Stimulated activated CD4-positive, alpha-beta T cell treated with anti-CD3 and anti-CD28 coated beads, Interleukin-15, amount 100 ng/mL, for 48 hours (primary cell): Measurements from ENCODE around the gene HLA-DOB.
"Not testable (repeated sequence)": the region's sequence is repeated elsewhere in the genome, so short reads cannot be mapped to it uniquely, and the experiment has no call there.

ENCODE experiments used
- DNase-seq, 2 donors: peaks; one replicate each; pipeline ENCODE4 v3.0.0-alpha.2; 2020; ENCODE audit warnings: low read depth in 2 of 2

The HLA-DOB gene

DNA sequence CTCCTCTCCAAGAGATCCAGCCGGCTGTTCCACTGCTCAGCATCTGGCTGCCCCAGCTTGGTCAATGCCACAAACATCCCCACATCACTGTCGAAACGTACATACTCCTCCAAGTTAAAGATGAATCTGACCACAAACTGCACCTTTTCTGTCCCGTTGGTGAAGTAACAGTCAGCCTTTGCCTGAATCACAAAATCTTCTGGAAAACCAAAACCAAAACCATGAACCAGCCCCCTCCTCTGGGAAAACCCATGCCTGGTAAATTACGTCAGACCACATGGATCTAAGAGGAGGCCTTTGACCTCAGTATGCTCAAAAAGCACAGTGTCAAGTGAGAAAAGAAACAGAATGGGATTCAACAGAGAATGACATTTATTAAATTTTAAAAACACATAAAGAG lies 1.7 kb downstream of the HLA-DOB start:
- no peak for DNase-seq

DNA sequence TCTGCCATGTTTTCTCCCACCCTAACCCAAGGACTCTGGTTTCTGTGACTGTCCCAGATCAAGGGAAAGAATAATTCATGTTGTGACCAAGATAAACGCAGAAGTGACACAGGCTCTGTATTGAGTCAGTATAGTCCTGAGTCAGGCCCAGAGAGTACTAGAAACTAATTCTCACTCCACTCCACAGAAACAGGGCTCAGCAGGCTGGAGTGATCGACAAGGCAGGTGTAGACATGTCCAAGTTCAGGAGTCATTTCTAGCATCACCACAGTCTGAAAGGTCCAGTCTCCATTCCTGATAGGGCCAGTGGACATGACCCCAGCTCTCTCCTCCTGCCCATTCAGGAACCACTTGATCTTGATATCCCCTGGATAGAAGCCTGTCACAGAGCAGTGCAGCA lies 2.7 kb downstream of the HLA-DOB start:
- DNase-seq: no peak

DNA sequence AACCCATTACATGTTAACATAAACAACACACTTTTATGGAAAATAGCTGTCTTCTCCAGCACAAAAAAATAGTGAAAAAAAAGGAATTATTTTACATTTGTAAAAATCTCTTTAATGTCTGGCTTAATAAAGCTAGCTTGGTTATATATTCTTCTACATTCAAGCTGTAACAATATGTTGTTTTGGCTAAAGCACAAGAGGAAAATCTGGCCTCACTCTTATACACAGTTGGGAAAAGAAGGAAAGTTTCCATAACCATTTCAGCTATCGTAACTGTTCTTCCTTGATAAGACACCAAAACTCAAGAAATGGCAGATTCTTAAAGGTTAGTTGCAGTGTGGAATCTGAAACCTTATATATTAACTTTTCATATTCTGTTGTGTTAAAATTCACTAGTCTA lies 7.6 kb downstream of the HLA-DOB start:
- no peak for DNase-seq

DNA sequence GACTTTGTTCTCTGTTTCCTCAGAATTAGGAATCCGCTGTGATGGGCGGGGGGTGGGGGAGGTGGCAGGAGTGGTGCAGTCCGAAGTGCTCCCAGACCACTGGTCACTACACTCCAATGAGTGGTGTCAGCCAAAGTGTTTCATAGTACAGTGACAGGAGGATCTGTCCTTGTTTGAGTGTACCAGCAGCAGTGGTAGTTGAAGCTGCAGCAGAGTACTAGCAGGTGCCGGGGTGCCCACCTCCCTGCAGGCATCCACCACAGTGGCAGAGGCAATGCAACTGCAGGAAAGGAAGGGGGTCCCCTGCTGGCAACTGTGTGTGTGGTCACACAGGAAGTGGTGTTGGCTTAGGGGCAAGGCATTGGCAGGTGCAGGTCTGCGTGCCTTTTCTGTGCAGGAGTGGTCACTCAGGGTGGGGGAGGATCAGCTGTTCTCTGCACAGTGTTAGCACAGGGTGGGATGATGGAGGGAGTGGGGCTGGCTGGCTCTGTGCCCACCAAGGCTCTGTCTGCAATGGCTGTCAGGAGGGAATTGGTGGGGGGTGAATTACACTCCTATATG lies 9.7 kb downstream of the HLA-DOB start:
- DNase-seq: no peak

DNA sequence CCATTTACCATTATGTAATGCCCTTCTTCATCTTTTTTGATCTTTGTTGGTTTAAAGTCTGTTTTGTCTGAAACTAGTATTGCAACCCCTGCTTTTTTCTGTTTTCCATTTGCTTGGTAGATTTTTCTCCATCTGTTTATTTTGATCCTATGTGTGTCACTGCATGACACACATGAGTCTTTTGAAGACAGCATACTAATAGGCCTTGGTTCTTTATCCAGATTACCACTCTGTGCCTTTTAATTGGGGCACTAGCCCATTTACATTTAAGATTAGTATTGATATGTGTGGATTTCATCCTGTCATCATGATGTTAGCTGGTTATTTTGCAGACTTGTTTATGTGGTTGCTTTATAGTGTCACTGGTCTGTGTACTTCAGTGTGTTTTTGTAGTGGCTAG lies 11.4 kb downstream of the HLA-DOB start:
- DNase-seq: not testable (repeated sequence)

DNA sequence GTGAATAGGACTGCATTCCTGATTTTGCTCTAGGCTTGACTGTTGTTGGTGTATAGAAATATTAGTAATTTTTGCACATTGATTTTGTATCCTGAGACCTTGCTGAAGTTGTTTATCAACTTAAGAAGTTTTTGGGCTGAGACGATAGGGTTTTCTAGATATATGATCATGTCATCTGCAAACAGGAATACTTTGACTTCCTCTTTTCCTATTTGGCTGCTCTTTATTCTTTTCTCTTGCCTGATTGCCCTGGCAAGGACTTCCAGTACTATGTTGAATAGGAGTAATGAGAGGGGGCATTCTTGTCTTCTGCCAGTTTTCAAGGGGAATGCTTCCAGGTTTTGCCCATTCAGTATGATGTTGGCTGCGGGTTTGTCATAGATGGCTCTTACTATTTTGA lies 13.4 kb downstream of the HLA-DOB start:
- DNase-seq: no peak

DNA sequence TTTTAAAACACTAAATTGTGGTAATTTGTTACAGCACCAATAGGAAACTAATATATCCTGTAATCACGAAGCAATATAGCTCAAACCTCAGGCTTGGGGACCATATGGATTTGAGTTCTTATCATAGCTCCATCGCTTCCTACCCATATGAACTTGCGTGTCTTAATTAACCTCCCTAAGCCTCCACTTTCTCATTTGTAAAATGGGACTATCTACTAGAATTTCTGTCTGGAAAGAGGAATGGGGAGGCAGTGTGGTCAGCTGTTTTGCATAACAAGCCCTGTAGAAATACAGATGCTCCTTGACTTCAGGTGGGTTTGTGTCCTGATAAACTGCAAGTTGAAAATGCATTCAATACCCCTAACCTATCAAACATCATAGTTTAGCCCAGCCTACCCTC lies 17.1 kb downstream of the HLA-DOB start:
- no peak for DNase-seq

DNA sequence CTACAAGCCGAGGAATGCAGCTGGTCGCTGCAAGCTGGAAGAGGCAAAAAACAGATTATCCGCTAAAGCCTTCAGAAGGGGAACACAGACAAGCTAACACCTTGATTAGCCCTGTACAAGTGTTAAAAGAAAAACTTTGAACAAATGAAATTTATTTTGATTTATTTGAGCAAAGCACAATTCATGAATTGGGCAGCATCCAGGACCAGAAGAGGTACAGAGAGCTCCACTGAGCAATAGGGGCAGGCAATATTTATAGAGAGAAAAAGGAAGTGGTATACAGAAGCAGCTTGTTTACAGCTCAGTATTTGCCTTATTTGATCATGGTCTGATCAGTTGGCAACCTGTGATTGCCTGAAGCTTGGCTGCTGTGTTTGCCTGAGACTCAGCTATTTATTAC lies 17.6 kb downstream of the HLA-DOB start:
- no peak for DNase-seq

DNA sequence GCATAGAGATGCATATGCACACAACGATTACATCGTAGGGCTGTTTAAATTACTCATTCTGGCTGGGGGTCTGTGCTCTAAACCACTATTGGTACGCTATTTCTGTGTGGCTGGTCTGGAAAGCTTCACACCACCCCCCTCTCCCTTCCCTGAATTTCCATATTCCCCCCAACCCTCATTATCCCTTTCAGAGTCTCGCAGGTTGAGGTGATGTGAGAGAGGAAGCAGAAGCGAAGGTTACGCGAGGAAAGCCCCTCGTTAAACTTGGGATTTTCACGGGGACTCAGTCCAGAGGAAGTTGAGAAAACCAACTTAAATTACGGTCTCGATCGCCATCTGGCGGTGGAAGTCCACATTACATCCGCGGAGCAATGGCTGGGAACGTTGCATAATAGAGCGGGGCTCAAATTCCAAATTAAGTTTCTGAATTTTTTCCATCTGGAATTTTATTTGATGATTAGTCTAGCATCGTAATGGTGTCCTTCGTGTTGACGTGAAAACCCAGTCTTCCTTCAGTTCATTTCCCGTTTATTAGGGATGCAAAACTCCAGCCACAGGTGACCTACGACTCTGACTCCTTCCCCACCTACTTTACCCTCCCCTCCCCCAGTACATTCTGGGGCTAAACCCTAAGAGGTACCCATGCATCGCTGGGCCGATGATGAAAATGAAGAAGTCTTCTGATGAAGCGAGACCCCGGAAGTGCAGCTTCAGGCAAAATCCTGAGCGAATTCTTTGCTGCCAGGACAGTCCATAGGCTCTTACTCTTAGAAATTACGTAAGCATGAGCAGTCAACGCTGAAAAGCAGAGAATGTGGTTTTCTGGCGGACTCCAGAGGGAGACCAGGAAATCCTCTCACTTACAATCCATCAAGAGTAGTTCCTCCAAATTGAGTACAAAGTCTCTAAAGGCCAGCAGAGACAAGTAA lies 19.7 kb downstream of the HLA-DOB start:
- DNase-seq: peak; percentile 37 to 63

DNA sequence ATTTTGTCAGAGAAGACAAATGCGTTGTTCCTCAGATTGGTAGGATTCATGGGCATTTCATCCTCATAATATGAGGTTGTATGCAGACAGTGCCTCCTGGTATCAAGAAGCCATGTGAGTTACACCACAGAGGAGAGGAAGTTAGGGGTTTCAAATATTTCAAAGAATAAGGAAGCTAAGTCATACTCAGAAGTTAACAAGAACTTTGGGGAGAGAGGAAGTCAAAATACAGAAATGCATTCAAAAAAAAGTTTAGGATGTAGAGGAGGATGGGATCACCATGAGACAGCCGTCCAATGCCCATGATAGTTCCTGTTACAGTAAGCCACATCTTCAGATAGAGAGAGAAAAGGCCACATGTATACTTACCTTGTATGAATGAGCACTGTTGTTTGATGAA lies 22.3 kb downstream of the HLA-DOB start:
- no peak for DNase-seq

DNA sequence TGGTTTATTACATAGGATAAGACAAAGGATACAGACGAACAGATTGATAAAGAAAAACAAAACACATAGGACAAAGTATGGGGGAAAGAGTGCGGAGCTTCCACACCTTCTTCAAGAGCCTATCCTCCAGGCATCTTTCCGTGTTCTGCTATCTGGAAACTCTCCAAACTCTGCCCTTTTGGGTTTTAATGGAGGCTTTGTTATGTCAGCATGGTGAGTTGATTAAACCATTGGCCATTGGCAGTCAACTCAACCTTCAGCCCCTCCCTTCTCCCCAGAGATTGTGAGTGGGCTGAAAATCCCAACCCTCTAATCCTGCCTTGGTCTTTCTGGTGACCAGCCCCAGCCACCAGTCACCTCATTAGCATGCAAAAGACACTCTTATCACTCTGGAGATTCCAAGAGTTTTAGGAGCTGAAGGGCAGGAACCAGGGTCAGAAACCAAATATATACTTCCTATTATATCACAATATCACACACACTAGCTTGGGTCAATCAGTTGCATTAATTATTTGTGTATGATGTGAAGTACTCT lies 23.8 kb downstream of the HLA-DOB start:
- no peak for DNase-seq

DNA sequence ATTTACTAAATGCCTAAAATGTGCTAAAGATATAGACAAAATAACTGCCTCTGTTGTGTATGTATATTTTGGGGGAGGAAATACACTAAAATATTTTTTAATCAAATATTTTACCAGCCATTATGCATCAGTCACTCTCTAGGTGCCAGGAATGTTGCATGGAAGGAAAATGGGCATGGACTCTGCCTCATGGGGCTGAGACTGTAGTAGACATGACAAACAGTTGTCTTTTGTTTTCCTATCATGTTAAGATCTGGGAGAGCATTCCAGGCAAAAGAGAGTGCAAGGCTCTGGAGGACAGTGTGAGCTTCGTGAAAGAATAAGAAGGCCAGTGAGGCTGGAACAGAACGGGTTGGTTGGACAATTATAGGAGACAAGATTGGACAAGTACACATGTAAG lies 26.5 kb downstream of the HLA-DOB start:
- no peak for DNase-seq

DNA sequence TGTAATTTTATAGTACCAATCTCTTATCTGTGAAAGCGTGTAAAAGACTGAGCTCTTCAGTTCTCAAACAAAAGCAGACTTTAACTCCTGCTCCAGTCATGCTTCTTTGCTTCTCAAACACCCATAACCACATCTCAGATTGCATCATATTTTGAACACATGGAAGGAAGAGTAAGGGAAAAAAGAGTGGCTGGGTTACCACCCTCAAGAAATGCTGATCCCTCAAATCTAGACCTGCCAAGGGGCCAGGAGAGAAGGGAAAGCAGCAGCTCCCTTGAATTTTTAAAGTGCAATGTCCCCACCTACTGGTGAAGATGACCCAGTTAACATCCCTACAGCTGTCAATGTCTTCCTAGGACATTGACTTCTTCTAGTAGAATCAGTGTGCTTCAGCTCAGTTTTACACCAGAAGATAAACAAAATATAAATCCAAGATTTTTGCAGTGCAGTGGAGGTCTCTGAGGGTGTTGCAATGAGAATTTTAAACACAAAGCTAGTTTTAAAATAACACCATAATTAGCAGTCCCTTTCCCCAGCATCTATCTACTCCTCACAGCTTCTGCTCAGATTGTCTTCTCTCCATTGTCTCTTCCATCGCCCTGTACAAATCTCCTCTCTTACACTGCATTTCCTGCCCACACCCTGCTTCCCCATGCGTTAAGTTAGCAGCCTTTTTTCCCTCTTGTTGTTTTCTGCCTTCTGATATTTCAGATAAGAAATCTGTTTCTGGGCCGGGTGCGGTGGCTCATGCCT lies 30.8 kb downstream of the HLA-DOB start:
- DNase-seq: peak in 1 of 2 donors; percentile 19

DNA sequence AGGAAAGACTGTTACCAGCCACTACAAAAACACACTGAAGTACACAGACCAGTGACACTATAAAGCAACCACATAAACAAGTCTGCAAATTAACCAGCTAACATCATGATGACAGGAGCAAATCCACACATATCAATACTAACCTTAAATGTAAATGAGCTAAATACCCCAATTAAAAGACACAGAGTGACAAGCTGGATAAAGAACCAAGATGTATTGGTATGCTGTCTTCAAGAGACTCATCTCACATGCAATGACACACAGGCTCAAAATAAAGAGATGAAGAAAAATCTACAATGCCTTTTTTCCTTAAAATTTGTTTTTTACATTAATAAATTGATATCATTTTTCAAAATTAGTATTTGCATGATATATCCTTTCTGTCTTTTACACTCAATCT lies 33.9 kb downstream of the HLA-DOB start:
- not testable (repeated sequence) for DNase-seq

DNA sequence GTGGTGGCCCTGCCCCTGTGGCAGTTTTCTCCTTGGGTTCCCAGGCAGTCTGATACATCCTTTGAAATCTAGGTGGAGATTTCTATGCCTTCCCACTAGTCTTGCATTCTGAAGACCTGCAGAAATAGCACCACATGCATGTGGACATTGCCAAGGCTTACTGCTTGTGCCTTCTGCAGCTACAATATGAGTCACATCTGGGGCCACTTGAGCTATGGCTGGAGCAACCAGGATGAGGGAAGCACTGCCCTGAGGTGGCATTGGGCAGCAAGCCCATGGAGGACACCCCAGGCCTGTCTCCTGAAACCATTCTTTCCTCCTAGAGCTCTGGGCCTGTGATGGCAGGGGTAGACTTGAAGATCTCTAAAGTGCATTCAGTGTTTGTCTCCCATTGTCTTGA lies 37.8 kb downstream of the HLA-DOB start:
- DNase-seq: no peak

DNA sequence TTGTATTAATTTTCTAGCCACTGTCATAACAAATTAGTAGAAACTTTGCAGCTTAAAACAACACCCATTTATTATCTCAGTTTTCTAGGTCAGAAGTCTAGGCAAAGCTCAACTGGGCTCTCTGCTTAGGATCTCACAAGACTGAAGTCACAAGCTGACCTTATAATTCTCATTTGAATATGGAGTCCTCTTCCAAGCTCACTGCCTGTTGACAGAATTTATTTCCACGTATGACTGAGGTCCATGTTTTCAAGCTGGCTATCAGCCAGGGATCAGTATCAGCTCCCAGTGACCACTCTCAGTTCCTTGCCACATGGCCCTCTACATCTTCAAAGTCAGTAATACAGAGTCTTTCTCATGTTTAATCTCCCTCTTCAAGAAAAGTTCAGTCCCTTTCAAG lies 41.7 kb downstream of the HLA-DOB start:
- DNase-seq: no peak

DNA sequence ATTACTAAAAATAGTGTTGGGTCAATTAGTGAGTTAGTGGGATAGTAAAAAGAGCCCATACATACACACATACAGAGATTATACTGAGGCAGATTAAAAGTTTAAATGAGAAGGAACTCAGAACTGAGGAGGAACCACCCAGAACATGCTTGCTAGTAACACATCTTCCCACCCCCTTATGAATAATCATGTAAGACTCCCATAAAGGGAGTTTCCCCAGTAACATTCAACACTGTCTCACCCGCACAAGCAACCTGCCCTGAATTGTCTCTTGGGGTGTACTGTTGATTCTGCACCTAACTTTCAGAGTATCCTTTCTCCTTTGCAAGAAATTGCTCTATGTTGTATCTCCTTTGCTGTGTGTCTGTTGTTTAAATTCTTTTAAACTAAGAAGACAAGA lies 42.4 kb downstream of the HLA-DOB start:
- no peak for DNase-seq

DNA sequence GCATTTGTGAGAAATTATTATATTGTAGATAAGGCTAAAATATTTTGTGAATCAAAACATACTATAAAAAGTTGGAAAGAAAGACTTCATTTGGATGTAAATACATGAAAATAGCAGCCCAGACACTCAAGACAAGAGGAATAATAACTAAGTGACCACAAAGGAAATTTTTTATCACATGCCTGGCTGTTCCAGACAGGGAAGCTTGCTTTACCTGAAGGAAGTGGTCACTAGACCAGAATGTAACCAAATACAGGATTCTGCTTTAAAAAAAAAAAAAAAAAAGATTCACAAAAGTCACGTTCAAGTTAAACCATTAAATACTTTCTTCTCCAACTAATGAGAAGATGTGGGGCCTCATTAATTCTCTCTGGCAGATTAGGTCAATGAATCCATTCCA lies 44.1 kb downstream of the HLA-DOB start:
- no peak for DNase-seq

DNA sequence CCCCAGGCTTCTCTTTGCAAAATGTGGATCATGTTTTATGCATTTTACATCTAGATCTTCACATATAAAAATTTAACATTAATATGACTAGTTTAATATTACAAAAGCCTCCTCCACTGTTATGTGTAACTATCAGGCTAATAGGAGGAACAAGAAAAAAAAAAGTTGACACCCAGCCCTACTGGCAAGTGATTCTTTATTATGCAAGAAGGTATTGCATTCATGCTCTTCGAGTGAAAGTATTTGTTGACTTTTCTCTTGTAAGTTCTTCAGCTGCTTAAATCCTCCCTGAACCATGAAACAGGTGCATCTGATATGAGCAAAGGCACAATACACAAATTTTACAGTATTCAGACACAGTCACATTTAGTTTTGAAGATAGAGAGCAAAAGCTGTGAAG lies 52.8 kb downstream of the HLA-DOB start:
- DNase-seq: no peak

DNA sequence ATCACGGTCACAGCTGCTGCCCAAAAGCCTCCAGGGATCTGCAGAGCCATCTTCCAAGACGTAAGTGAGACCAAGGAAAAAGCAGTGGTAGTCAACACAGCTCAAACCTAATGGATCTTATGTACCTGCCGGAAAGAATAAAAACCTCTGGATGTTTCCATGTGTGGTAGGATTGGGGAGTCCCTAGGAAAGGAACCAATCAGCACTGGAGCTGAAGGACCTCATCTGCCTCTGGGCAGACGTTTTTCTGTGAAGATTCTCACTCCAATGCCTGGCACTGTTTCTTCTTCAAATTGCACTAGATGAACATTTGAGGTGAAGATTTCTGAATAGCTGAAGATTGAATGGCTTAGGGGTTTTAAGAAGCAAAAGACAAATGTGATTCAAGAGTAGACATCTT lies 53.4 kb downstream of the HLA-DOB start, which contains the start of gene HLA-DQB2:
Gene HLA-DQB2, minus strand, starts transcription at position 112 of the 400 bp plus-strand sequence. Its CDS starts 62 bp downstream, at position 50.
- no peak for DNase-seq
